ENCODE data around the gene STPG3.
"Not testable (repeated sequence)": the region's sequence is repeated elsewhere in the genome, so short reads cannot be mapped to it uniquely, and the experiment has no call there.

Gene STPG3

GRCh38 chr9:137245450-137246421, 5.3 kb upstream of the STPG3 start:
- no peak for DNase-seq (ENCODE audit: low spot score)

- no peak for DNase-seq (ENCODE audit: low spot score)
Observed at GRCh38 chr9:137247135-137247915, 3.8 kb upstream of the STPG3 start.

GRCh38 chr9:137247916-137248175, 3.2 kb upstream of the STPG3 start:
- DNase-seq (ENCODE audit: low spot score) = no peak

- no peak for DNase-seq (ENCODE audit: low spot score)
Observed at GRCh38 chr9:137250329-137251193, 525 bp upstream of the STPG3 start.

- no peak for DNase-seq (ENCODE audit: low spot score)
Observed at GRCh38 chr9:137251490-137252268, 593 bp downstream of the STPG3 start.

GRCh38 chr9:137252555-137253506, 1.7 kb downstream of the STPG3 start:
- DNase-seq (ENCODE audit: low spot score) = no peak

GRCh38 chr9:137253717-137254623, 2.9 kb downstream of the STPG3 start:
- no peak for DNase-seq (ENCODE audit: low spot score)

- peak; percentile 91 for DNase-seq (ENCODE audit: low spot score)
Observed at GRCh38 chr9:137254624-137255447, 3.8 kb downstream of the STPG3 start, which contains the start of gene NELFB. Gene NELFB (plus strand): TSS chr9:137255327.

GRCh38 chr9:137255448-137256114, 4.5 kb downstream of the STPG3 start:
- DNase-seq (ENCODE audit: low spot score) = no peak

GRCh38 chr9:137256362-137256761, 5.3 kb downstream of the STPG3 start:
- no peak for DNase-seq (ENCODE audit: low spot score)

GRCh38 chr9:137256856-137257255, 5.8 kb downstream of the STPG3 start:
- DNase-seq (ENCODE audit: low spot score) = no peak

- not testable (repeated sequence) for DNase-seq (ENCODE audit: low spot score)
Observed at GRCh38 chr9:137262173-137262908, 11.3 kb downstream of the STPG3 start.

- no peak for DNase-seq (ENCODE audit: low spot score)
Observed at GRCh38 chr9:137262909-137263285, 11.8 kb downstream of the STPG3 start.

- DNase-seq (ENCODE audit: low spot score) = no peak
Observed at GRCh38 chr9:137263506-137263905, 12.4 kb downstream of the STPG3 start.

- DNase-seq (ENCODE audit: low spot score) = no peak
Observed at GRCh38 chr9:137264067-137264466, 13.0 kb downstream of the STPG3 start.

- no peak for DNase-seq (ENCODE audit: low spot score)
Observed at GRCh38 chr9:137265496-137266161, 14.5 kb downstream of the STPG3 start.
